H1 (cell line): ENCODE data around the gene ITGB2. TPM values are rescaled to one million over a fixed set of nuclear protein-coding genes. Genes with fewer than 3 reads are reported as not detected.

ENCODE experiments used
- CTCF ChIA-PET: fragments of 300-600 bp; sonication (Branson Sonifier 250); formaldehyde crosslinking; loops from one replicate; lab custom pipeline; 2021; ENCODE audit not compliant: partially characterized antibody; lab: Charles Lee
- POLR2A ChIA-PET: fragments of 300-600 bp; sonication (Branson Sonifier 250); formaldehyde crosslinking; loops from one replicate; lab custom pipeline; 2021; ENCODE audit warnings: inconsistent platforms; ENCODE audit not compliant: partially characterized antibody; lab: Charles Lee
- DNase-seq, 2 experiments: peaks; one replicate each; pipeline versions ENCODE4 v3.0.0 to v3.0.0-alpha.2; 2010 to 2022; ENCODE audit warnings: low spot score in 2 of 2, low read depth in 1 of 2, mixed read lengths in 1 of 2
- FAIRE-seq: peaks from 2 replicates; lab custom pipeline; 2011; peaks lifted over from hg19 to GRCh38; lab: Jason Lieb, UNC
- H2AFZ ChIP-seq: 2 replicates; pipeline ENCODE4 v1.8.1; 2012; ENCODE audit warnings: low read length, inconsistent platforms
- H2AK5ac ChIP-seq: 2 replicates; pipeline ENCODE4 v1.6.1; 2013; ENCODE audit warnings: low read depth, low read length
- H2BK120ac ChIP-seq: replicated peaks from 2 replicates; pipeline ENCODE3; 2013; ENCODE audit warnings: low read depth, low read length, inconsistent platforms
- H2BK12ac ChIP-seq: 2 replicates; pipeline ENCODE4 v1.6.1; 2013; ENCODE audit warnings: low read depth, low read length
- H2BK15ac ChIP-seq: 2 replicates; pipeline ENCODE4 v1.6.1; 2013; ENCODE audit warnings: low read length
- H2BK20ac ChIP-seq: 2 replicates; pipeline ENCODE4 v1.6.1; 2013; ENCODE audit warnings: low read length
- H2BK5ac ChIP-seq: 2 replicates; pipeline ENCODE4 v1.6.1; 2013; ENCODE audit warnings: low read depth, low read length
- H3K14ac ChIP-seq: 2 replicates; pipeline ENCODE4 v1.6.1; 2013; ENCODE audit warnings: inconsistent platforms; ENCODE audit not compliant: insufficient read length
- H3K18ac ChIP-seq: 2 replicates; pipeline ENCODE4 v1.6.1; 2013; ENCODE audit warnings: low read length; ENCODE audit errors: extremely low read depth
- H3K23ac ChIP-seq: 2 replicates; pipeline ENCODE4 v1.6.1; 2013; ENCODE audit warnings: inconsistent platforms; ENCODE audit not compliant: insufficient read length
- H3K23me2 ChIP-seq: 2 replicates; pipeline ENCODE4 v1.6.1; 2013; ENCODE audit warnings: low read depth, low read length
- H3K27ac ChIP-seq: 2 replicates; pipeline ENCODE4 v1.6.1; 2011; ENCODE audit warnings: low read depth, low read length, inconsistent platforms
- H3K27me3 ChIP-seq, 4 experiments: replicated peaks in 1 of 4; 1 replicate in 1 of 4; 2 replicates in 3 of 4; pipeline versions ENCODE4 v1.6.1 to v1.8.1; 2011 to 2013; ENCODE audit warnings: low read length in 3 of 4, mild to moderate bottlenecking in 3 of 4, inconsistent platforms in 2 of 4, mixed read lengths in 2 of 4, moderate library complexity in 1 of 4; ENCODE audit not compliant: control insufficient read depth in 3 of 4, insufficient read depth in 3 of 4; ENCODE audit errors: extremely low read depth in 1 of 4
- H3K36me3 ChIP-seq, 4 experiments: 2 replicates each; pipeline versions ENCODE4 v1.6.1 to v1.8.1; 2011 to 2013; ENCODE audit warnings: mild to moderate bottlenecking in 4 of 4, low read length in 3 of 4, moderate library complexity in 2 of 4, control low read depth in 1 of 4, inconsistent platforms in 1 of 4; ENCODE audit not compliant: insufficient read depth in 4 of 4, control insufficient read depth in 2 of 4
- H3K4ac ChIP-seq: replicated peaks from 2 replicates; pipeline ENCODE3; 2013; ENCODE audit warnings: low read length, low read depth, mixed read lengths, inconsistent platforms; ENCODE audit not compliant: insufficient read length
- H3K4me1 ChIP-seq, 4 experiments: replicated peaks in 1 of 4; 1 replicate in 1 of 4; 2 replicates in 3 of 4; pipeline versions ENCODE4 v1.6.1 to v1.8.1; 2011 to 2013; ENCODE audit warnings: low read length in 3 of 4, inconsistent platforms in 2 of 4, mixed read lengths in 1 of 4; ENCODE audit not compliant: insufficient read depth in 4 of 4, control insufficient read depth in 3 of 4
- H3K4me2 ChIP-seq, 2 experiments: 2 replicates each; pipeline versions ENCODE4 v1.6.1 to v1.8.1; 2011 to 2013; ENCODE audit warnings: low read depth in 2 of 2, low read length in 2 of 2, control low read depth in 1 of 2, inconsistent platforms in 1 of 2, mild to moderate bottlenecking in 1 of 2; ENCODE audit not compliant: insufficient read depth in 1 of 2
- H3K4me3 ChIP-seq, 4 experiments: fragments of 200-600, 300-600 bp in 1 of 4; sonication (generic), shearing (Covaris generic), sonication (Bioruptor Twin) in 1 of 4; 2 replicates each; pipeline versions ENCODE4 v1.5.1 to v1.8.1; 2011 to 2016; ENCODE audit warnings: low read length in 4 of 4, low read depth in 3 of 4, control low read depth in 2 of 4, inconsistent platforms in 2 of 4, mild to moderate bottlenecking in 2 of 4, mixed read lengths in 1 of 4, moderate library complexity in 1 of 4; ENCODE audit not compliant: insufficient read depth in 2 of 4; ENCODE audit errors: extremely low read depth in 1 of 4
- H3K56ac ChIP-seq: replicated peaks from 2 replicates; pipeline ENCODE3; 2013; ENCODE audit warnings: low read depth, mild to moderate bottlenecking, mixed read lengths, low read length, inconsistent platforms; ENCODE audit not compliant: insufficient read length
- H3K79me1 ChIP-seq: 2 replicates; pipeline ENCODE4 v1.6.1; 2013; ENCODE audit warnings: low read depth, low read length, control low read depth
- H3K79me2 ChIP-seq, 2 experiments: 2 replicates each; pipeline versions ENCODE4 v1.6.1 to v1.8.1; 2012 to 2013; ENCODE audit warnings: low read length in 2 of 2, mild to moderate bottlenecking in 2 of 2, inconsistent platforms in 1 of 2; ENCODE audit not compliant: insufficient read depth in 2 of 2, control insufficient read depth in 1 of 2
- H3K9ac ChIP-seq, 4 experiments: replicated peaks in 1 of 4; 1 replicate in 1 of 4; 2 replicates in 3 of 4; pipeline versions ENCODE4 v1.6.1 to v1.8.1; 2011 to 2013; ENCODE audit warnings: low read depth in 3 of 4, low read length in 3 of 4, control low read depth in 2 of 4, mild to moderate bottlenecking in 2 of 4, moderate library complexity in 2 of 4, inconsistent platforms in 1 of 4; ENCODE audit errors: extremely low read depth in 1 of 4
- H3K9me3 ChIP-seq, 2 experiments: 2 replicates each; pipeline versions ENCODE4 v1.6.1 to v1.8.1; 2012 to 2013; ENCODE audit warnings: mild to moderate bottlenecking in 2 of 2, moderate library complexity in 2 of 2, control low read depth in 1 of 2, inconsistent platforms in 1 of 2, low read depth in 1 of 2, low read length in 1 of 2, mixed read lengths in 1 of 2; ENCODE audit not compliant: insufficient read depth in 2 of 2
- H4K20me1 ChIP-seq, 2 experiments: replicated peaks in 1 of 2; 2 replicates each; pipeline versions ENCODE3 to v1.8.1; 2011 to 2013; ENCODE audit warnings: inconsistent platforms in 2 of 2, low read length in 2 of 2, mild to moderate bottlenecking in 1 of 2; ENCODE audit not compliant: insufficient read depth in 2 of 2, control insufficient read depth in 1 of 2
- H4K5ac ChIP-seq: 2 replicates; pipeline ENCODE4 v1.6.1; 2013; ENCODE audit warnings: low read length, low read depth, mixed read lengths, inconsistent platforms; ENCODE audit not compliant: insufficient read length
- H4K8ac ChIP-seq: 2 replicates; pipeline ENCODE4 v1.8.0; 2013; ENCODE audit warnings: mild to moderate bottlenecking, moderate library complexity, low read length, inconsistent platforms; ENCODE audit not compliant: insufficient read depth; ENCODE audit errors: extremely low read depth
- H4K91ac ChIP-seq: replicated peaks from 2 replicates; pipeline ENCODE3; 2013; ENCODE audit warnings: low read length, mixed read lengths, inconsistent platforms; ENCODE audit not compliant: insufficient read length
- ASH2L ChIP-seq: fragments of 200-600, 300-600 bp; sonication (generic); IDR thresholded peaks from one replicate; pipeline ENCODE4 v1.7.1; 2017; ENCODE audit warnings: low read length
- CHD1 ChIP-seq: IDR thresholded peaks from 2 replicates; pipeline ENCODE4 v1.6.1; 2012; ENCODE audit warnings: low read depth, low read length, improper control_type of control experiment
- CTCF ChIP-seq, 3 experiments: IDR thresholded peaks; 1 replicate in 2 of 3; 2 replicates in 1 of 3; pipeline versions ENCODE4 v1.5.1 to v1.6.1; 2011; ENCODE audit warnings: low read length in 3 of 3, mild to moderate bottlenecking in 3 of 3, inconsistent platforms in 2 of 3, low read depth in 1 of 3, moderate library complexity in 1 of 3; ENCODE audit not compliant: insufficient read depth in 1 of 3; ENCODE audit errors: control extremely low read depth in 1 of 3
- HDAC2 ChIP-seq, 2 experiments: fragments of 300-600 bp in 1 of 2; sonication (generic) in 1 of 2; IDR thresholded peaks; 2 replicates each; pipeline ENCODE4 v1.6.1; 2011 to 2012; ENCODE audit warnings: low read depth in 2 of 2, low read length in 2 of 2, mild to moderate bottlenecking in 2 of 2, moderate library complexity in 2 of 2, borderline replicate concordance in 1 of 2, inconsistent platforms in 1 of 2
- NRF1 ChIP-seq: IDR thresholded peaks from 2 replicates; pipeline ENCODE4 v1.6.1; 2011; ENCODE audit warnings: mild to moderate bottlenecking, low read depth, low read length, improper control_type of control experiment
- POLR2A ChIP-seq, 2 experiments: IDR thresholded peaks; 1 replicate in 1 of 2; 2 replicates in 1 of 2; pipeline ENCODE4 v1.6.1; 2011; ENCODE audit warnings: low read depth in 2 of 2, low read length in 2 of 2, mild to moderate bottlenecking in 2 of 2; ENCODE audit errors: control extremely low read depth in 1 of 2
- RAD21 ChIP-seq, 2 experiments: IDR thresholded peaks in 1 of 2; conservative IDR thresholded peaks in 1 of 2; 2 replicates each; pipeline ENCODE4 v1.6.1; 2011; ENCODE audit warnings: low read depth in 2 of 2, low read length in 2 of 2, improper control_type of control experiment in 1 of 2, inconsistent platforms in 1 of 2, mild to moderate bottlenecking in 1 of 2, moderate library complexity in 1 of 2
- RBBP5 ChIP-seq: IDR thresholded peaks from 2 replicates; pipeline ENCODE4 v1.7.1; 2012; ENCODE audit warnings: low read depth, mild to moderate bottlenecking, inconsistent platforms, low read length, moderate library complexity, borderline replicate concordance
- WGBS, 2 experiments: shearing (Covaris generic) in 1 of 2; methylation state at CpG; one replicate each; pipeline versions ENCODE4 v1.1.6 to v1.1.7; 2013 to 2015; ENCODE audit warnings: low lambda C conversion rate in 2 of 2, mixed read lengths in 2 of 2, inconsistent platforms in 1 of 2, low coverage in 1 of 2, missing lambda C conversion rate in 1 of 2; ENCODE audit not compliant: insufficient replicate concordance in 2 of 2, insufficient coverage in 1 of 2, insufficient read length in 1 of 2; ENCODE audit errors: extremely low coverage in 1 of 2, missing lambda C conversion rate in 1 of 2; 5-methylcytosine and 5-hydroxymethylcytosine counted together
- polyA plus RNA-seq, 7 experiments: library from polyadenylated mRNA; depleted of rRNA in 3 of 7; stranded (reverse) in 5 of 7; unstranded in 2 of 7; fragments of >200 nt in 5 of 7; fragments of 200-250 nt in 2 of 7; gene quantifications; 1 replicate in 5 of 7; 2 replicates in 1 of 7; 4 replicates in 1 of 7; pipeline versions ENCODE4 v1.2.1 to v1.2.3, GENCODE V29; 2011 to 2013; ENCODE audit warnings: missing spikeins in 2 of 7, mixed read lengths in 2 of 7
- total RNA-seq: library from RNA; stranded (reverse); fragmentation: NEBNext Ultra II Directional; extraction: Animal tissue kit (Norgen Biotek cat#: 25700); gene quantifications from 2 replicates; pipeline ENCODE4 v1.2.1, GENCODE V29; 2021

Gene ITGB2
- total and polyA plus RNA-seq, 2 of the 8 experiments (the other 6 are each of a cell fraction or from before 2014, with no cell fraction given) = 0.24 to 0.63 TPM

GRCh38 chr21:44914176-44914874, 6.4 kb downstream of the ITGB2 start:
- Histone ChIP-seq H2AK5ac (no peak overlapping the region; the same call in 1 of the 2 replicates), H3K23ac (no peak overlapping the region), H3K14ac (no peak overlapping the region), H3K4me1 (0 out of 7 replicates have a peak, but pooled peaks cover 0 to 2% (median 0%) of the 10 kb centered on the region in 4 experiments), H2BK15ac (no peak overlapping the region), H3K4ac (no peak overlapping the region), H4K91ac (no peak overlapping the region), H2AFZ (no peak overlapping the region), H3K56ac (no peak overlapping the region), H3K23me2 (peaks cover 6% of the 10 kb centered on the region; the same call in 1 of the 2 replicates), H4K20me1 (peaks cover 0 to 2% of the 10 kb centered on the region in 2 experiments), H3K79me2 (no peaks in the 10 kb centered on the region), H3K4me3 (no peak overlapping the region), H2BK5ac (no peak overlapping the region), H2BK120ac (no peak overlapping the region), H3K9me3 (no peaks in the 10 kb centered on the region), H3K18ac (no peak overlapping the region), H2BK12ac (no peak overlapping the region), H2BK20ac (no peak overlapping the region), H3K36me3 (no peaks in the 10 kb centered on the region), H3K27ac (no peak overlapping the region), H3K4me2 (no peak overlapping the region), H4K8ac (peak overlapping the region; percentile 62; the same call in 1 of the 2 replicates), H4K5ac (no peak overlapping the region), H3K79me1 (no peaks in the 10 kb centered on the region), H3K27me3 (peaks cover 0 to 21% (median 19%) of the 10 kb centered on the region in 4 experiments; a peak in 6 of 7 replicates), H3K9ac (no peak overlapping the region)
- ChIA-PET CTCF (interaction anchor here (0.6 to 1.4 kb wide), 6 partner anchors 13 to 378 kb away, joined by 3 to 5 read pairs (median 3); no protein-coding TSS in a partner anchor), POLR2A (interaction anchor here (0.7 kb wide), 1 partner anchor 41 kb away, joined by 4 read pairs; no protein-coding TSS in a partner anchor)
- WGBS, 2 experiments = 87% methylated on average over 18 of the region's 18 CpGs; no CpG with 5 or more reads in 1 of the 2 experiments
- FAIRE-seq (no peak), DNase-seq (no peak)
- no peak for TF ChIP-seq ASH2L
- TF ChIP-seq NRF1 = no peak
- no peak for TF ChIP-seq CTCF (IDR thresholded peaks at IDR 0.05; ENCODE audit: control extremely low read depth in 1 of 3, insufficient read depth in 1 of 3, low read depth in 1 of 3, low read length in 3 of 3)
- no peak for TF ChIP-seq CHD1
- TF ChIP-seq RAD21 (IDR thresholded peaks at IDR 0.05 in 1 of 2, conservative IDR thresholded peaks at IDR 0.05 in 1 of 2; ENCODE audit: low read depth in 2 of 2, low read length in 2 of 2) = no peak
- TF ChIP-seq HDAC2 (IDR thresholded peaks at IDR 0.05; ENCODE audit: borderline replicate concordance in 1 of 2, low read depth in 2 of 2, low read length in 2 of 2) = no peak
- no peak for TF ChIP-seq POLR2A (IDR thresholded peaks at IDR 0.05; ENCODE audit: control extremely low read depth in 1 of 2, low read depth in 2 of 2, low read length in 2 of 2)
- TF ChIP-seq RBBP5 = no peak
